GM19025 (cell line): Measurements from ENCODE around the gene CCDC126.
"Not testable (repeated sequence)": the region's sequence is repeated elsewhere in the genome, so short reads cannot be mapped to it uniquely, and the experiment has no call there.

Experiments used
- ATAC-seq: cut with Tn5 transposase; IDR thresholded peaks from one replicate; pipeline ENCODE4 v1.9.1; 2021; ENCODE audit warnings: mild to moderate bottlenecking, low read depth, moderate library complexity; ENCODE audit not compliant: unreplicated experiment

CCDC126 gene

GRCh38 chr7:23597094-23598091, at the start of gene CCDC126:
Gene CCDC126, plus strand, starts transcription at chr7:23597382. Its CDS starts 13,934 bp downstream, at chr7:23611316.
- peak; percentile 78 for ATAC-seq

- ATAC-seq: no peak
These were observed 49.5 kb upstream of the CCDC126 start for GRCh38 chr7:23547662-23548061.

- ATAC-seq: no peak
These were observed 38.9 kb upstream of the CCDC126 start for GRCh38 chr7:23558303-23558702.

GRCh38 chr7:23570592-23571200, 26.5 kb upstream of the CCDC126 start:
- peak; percentile 87 for ATAC-seq

GRCh38 chr7:23581975-23582374, 15.2 kb upstream of the CCDC126 start:
- not testable (repeated sequence) for ATAC-seq

GRCh38 chr7:23585304-23585703, 11.9 kb upstream of the CCDC126 start:
- ATAC-seq: not testable (repeated sequence)

GRCh38 chr7:23586159-23586558, 11.0 kb upstream of the CCDC126 start:
- ATAC-seq: no peak

- no peak for ATAC-seq
These were observed 6.7 kb upstream of the CCDC126 start for GRCh38 chr7:23590529-23590928.

GRCh38 chr7:23593706-23594105, 3.5 kb upstream of the CCDC126 start:
- no peak for ATAC-seq

- ATAC-seq: peak; percentile 50
These were observed 2.1 kb upstream of the CCDC126 start for GRCh38 chr7:23594879-23595604.

GRCh38 chr7:23598296-23598695, 1.1 kb downstream of the CCDC126 start:
- ATAC-seq: no peak

- no peak for ATAC-seq
These were observed 3.1 kb downstream of the CCDC126 start for GRCh38 chr7:23600236-23600635.

GRCh38 chr7:23603632-23604295, 6.6 kb downstream of the CCDC126 start:
- ATAC-seq: no peak

- no peak for ATAC-seq
These were observed 7.1 kb downstream of the CCDC126 start for GRCh38 chr7:23604296-23604640.

GRCh38 chr7:23607130-23607529, 9.9 kb downstream of the CCDC126 start:
- no peak for ATAC-seq

- ATAC-seq: no peak
These were observed 10.7 kb downstream of the CCDC126 start for GRCh38 chr7:23607866-23608265.

- ATAC-seq: no peak
These were observed 18.1 kb downstream of the CCDC126 start for GRCh38 chr7:23615331-23615730.

- ATAC-seq: no peak
These were observed 19.4 kb downstream of the CCDC126 start for GRCh38 chr7:23616593-23616992.

- no peak for ATAC-seq
These were observed 20.3 kb downstream of the CCDC126 start for GRCh38 chr7:23617482-23617881.

- ATAC-seq: no peak
These were observed 21.1 kb downstream of the CCDC126 start for GRCh38 chr7:23618241-23618640.

GRCh38 chr7:23619141-23619540, 22.0 kb downstream of the CCDC126 start:
- ATAC-seq: no peak
